ENCODE data around the gene CEACAM1. TPM values are rescaled to one million over a fixed set of nuclear protein-coding genes. Genes with fewer than 3 reads are reported as not detected.
"Not testable (repeated sequence)": the region's sequence is repeated elsewhere in the genome, so short reads cannot be mapped to it uniquely, and the experiment has no call there.

The CEACAM1 gene
- total RNA-seq, 6 experiments from 2014 or later, result 27.4 to 64.6 (median 45.7) TPM

GRCh38 chr19:42538841-42539709 is 10.8 kb upstream of the CEACAM1 start:
- Histone ChIP-seq H3K9me3 (no peaks in the 10 kb centered on the region), H3K4me3 (no peak overlapping the region), H3K27me3 (no peaks in the 10 kb centered on the region), H3K36me3 (no peaks in the 10 kb centered on the region), H3K27ac (no peak overlapping the region), H3K4me1 (no peaks in the 10 kb centered on the region)
- ATAC-seq, result no peak
- TF ChIP-seq POLR2A (IDR thresholded peaks at IDR 0.05), result no peak
- no peak for TF ChIP-seq CTCF (IDR thresholded peaks at IDR 0.05)
- peak in 1 of 3 donors; percentile 19 for DNase-seq
- WGBS (ENCODE audit: insufficient coverage, low coverage, low lambda C conversion rate, missing lambda C conversion rate), result 64% methylated on average over 6 of the region's 7 CpGs
- intact Hi-C loops (cut with DNase I), result no loop called here

- H3K9me3 ChIP-seq; H3K27ac ChIP-seq; intact Hi-C loops (cut with DNase I); ATAC-seq; DNase-seq; H3K4me1 ChIP-seq; H3K36me3 ChIP-seq; H3K4me3 ChIP-seq; H3K27me3 ChIP-seq: not testable (repeated sequence)
- 51% methylated on average over 2 of the region's 2 CpGs for WGBS (ENCODE audit: insufficient coverage, low coverage, low lambda C conversion rate, missing lambda C conversion rate)
These were observed 7.0 kb upstream of the CEACAM1 start for GRCh38 chr19:42535276-42535675.

- Histone ChIP-seq H3K4me3 (no peak overlapping the region), H3K4me1 (peaks cover 0 to under 1% (median 0%) of the 10 kb centered on the region in 4 donors), H3K27ac (no peak overlapping the region), H3K36me3 (no peaks in the 10 kb centered on the region), H3K27me3 (no peaks in the 10 kb centered on the region), H3K9me3 (no peaks in the 10 kb centered on the region)
- intact Hi-C loops (cut with DNase I), result no loop called here
- TF ChIP-seq POLR2A (IDR thresholded peaks at IDR 0.05) (no peak), CTCF (IDR thresholded peaks at IDR 0.05) (no peak)
- ATAC-seq (no peak), DNase-seq (no peak)
These were observed 6.1 kb upstream of the CEACAM1 start for GRCh38 chr19:42534391-42534790.

GRCh38 chr19:42532891-42533290 is 4.6 kb upstream of the CEACAM1 start:
- no peak for ATAC-seq
- no peaks in the 10 kb centered on the region for H3K27me3 ChIP-seq
- no peaks in the 10 kb centered on the region for H3K36me3 ChIP-seq
- peak in 1 of 3 donors; percentile 30 for DNase-seq
- 97% methylated on average over 2 of the region's 2 CpGs for WGBS (ENCODE audit: insufficient coverage, low coverage, low lambda C conversion rate, missing lambda C conversion rate)
- H3K4me1 ChIP-seq, result peaks cover 0 to 12% (median 0%) of the 10 kb centered on the region in 4 donors
- no peaks in the 10 kb centered on the region for H3K9me3 ChIP-seq
- no peak overlapping the region for H3K4me3 ChIP-seq
- intact Hi-C loops (cut with DNase I), result no loop called here
- no peak overlapping the region for H3K27ac ChIP-seq
- no peak for TF ChIP-seq CTCF (IDR thresholded peaks at IDR 0.05)
- TF ChIP-seq POLR2A (IDR thresholded peaks at IDR 0.05), result no peak

GRCh38 chr19:42531313-42531712 is 3.0 kb upstream of the CEACAM1 start:
- TF ChIP-seq POLR2A (IDR thresholded peaks at IDR 0.05) (no peak), CTCF (IDR thresholded peaks at IDR 0.05) (no peak)
- H3K27ac ChIP-seq, result no peak overlapping the region
- intact Hi-C loops (cut with DNase I), result no loop called here
- peaks cover 0 to 24% (median 4%) of the 10 kb centered on the region in 4 donors for H3K4me1 ChIP-seq
- DNase-seq (peak in 1 of 3 donors; percentile 28), ATAC-seq (no peak)
- no peak overlapping the region for H3K4me3 ChIP-seq
- WGBS (ENCODE audit: insufficient coverage, low coverage, low lambda C conversion rate, missing lambda C conversion rate), result 90% methylated on average over 2 of the region's 3 CpGs
- no peaks in the 10 kb centered on the region for H3K27me3 ChIP-seq
- H3K9me3 ChIP-seq, result no peaks in the 10 kb centered on the region
- no peaks in the 10 kb centered on the region for H3K36me3 ChIP-seq

Measured in right lobe of liver (tissue), 6 donors.